Endothelial cell (in vitro differentiated cells): ENCODE results near the gene ATOX1. TPM values are rescaled to one million over a fixed set of nuclear protein-coding genes. Genes with fewer than 3 reads are reported as not detected.

Experiments used
- DNase-seq: peaks from one replicate; pipeline ENCODE4 v3.0.0; 2021; ENCODE audit warnings: low spot score
- H3K27ac Mint-ChIP-seq: one replicate; pipeline ENCODE4 v1.8.0; 2021; ENCODE audit warnings: mixed read lengths, inconsistent platforms; ENCODE audit not compliant: unreplicated experiment
- H3K27me3 Mint-ChIP-seq: one replicate; pipeline ENCODE4 v1.8.0; 2021; ENCODE audit warnings: mild to moderate bottlenecking, moderate library complexity, mixed read lengths, inconsistent platforms; ENCODE audit not compliant: unreplicated experiment
- H3K36me3 Mint-ChIP-seq: one replicate; pipeline ENCODE4 v1.8.0; 2021; ENCODE audit warnings: mild to moderate bottlenecking, low read depth, mixed read lengths, inconsistent platforms; ENCODE audit not compliant: unreplicated experiment
- H3K4me1 Mint-ChIP-seq: one replicate; pipeline ENCODE4 v1.8.0; 2021; ENCODE audit warnings: mild to moderate bottlenecking, mixed read lengths, inconsistent platforms; ENCODE audit not compliant: unreplicated experiment
- H3K4me3 Mint-ChIP-seq: one replicate; pipeline ENCODE4 v1.8.0; 2021; ENCODE audit warnings: mild to moderate bottlenecking, mixed read lengths, inconsistent platforms; ENCODE audit not compliant: unreplicated experiment
- H3K9me3 Mint-ChIP-seq: one replicate; pipeline ENCODE4 v1.8.0; 2021; ENCODE audit warnings: mixed read lengths, inconsistent platforms; ENCODE audit not compliant: unreplicated experiment
- CTCF ChIP-seq: fragments of 200-600 bp; sonication (generic); IDR thresholded peaks from one replicate; pipeline ENCODE4 v1.5.0; 2021; ENCODE audit warnings: antibody characterized with exemption; ENCODE audit not compliant: unreplicated experiment
- total RNA-seq: library from RNA; stranded (reverse); fragmentation: NEBNext Ultra II Directional; extraction: Animal tissue kit (Norgen Biotek cat#: 25700); gene quantifications from one replicate; pipeline ENCODE4 v1.2.1, GENCODE V29; 2021; ENCODE audit not compliant: unreplicated experiment

ATOX1 gene
- total RNA-seq, 1 donor from 2014 or later = 106 TPM

DNA sequence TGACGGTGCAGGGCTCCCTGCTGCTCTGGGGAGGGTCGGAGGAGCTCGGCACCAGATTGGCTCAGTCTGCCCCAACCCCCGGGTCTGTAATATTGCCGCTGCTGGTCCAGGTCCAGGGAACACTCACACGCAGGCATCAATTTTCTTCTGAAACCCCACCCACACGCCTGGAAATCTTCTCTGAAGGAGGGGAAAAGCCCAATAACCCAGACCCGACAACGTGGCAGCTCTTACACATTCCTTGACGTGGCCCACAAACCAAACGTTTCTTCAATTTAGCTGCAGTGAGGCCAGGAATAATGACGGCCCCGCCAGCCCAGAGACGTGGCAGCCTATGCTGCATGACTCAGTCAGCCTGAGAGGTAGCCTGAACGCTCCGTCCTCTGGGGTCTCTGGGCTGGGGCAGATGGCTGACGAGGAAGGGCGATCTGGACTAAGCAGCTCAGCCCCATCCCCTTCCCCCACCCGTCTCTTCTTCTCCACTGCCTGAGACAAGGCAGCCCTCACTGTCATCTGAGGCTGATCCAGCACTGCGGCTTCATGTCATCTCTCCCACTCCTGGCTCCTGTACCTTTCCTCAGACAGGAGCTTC, 61.9 kb downstream of the ATOX1 start:
- no peak for DNase-seq
- Mint-ChIP-seq H3K9me3 (no peaks in the 10 kb centered on the region), H3K27ac (peak overlapping the region; percentile 48), H3K4me3 (no peak overlapping the region), H3K4me1 (peaks cover 7% of the 10 kb centered on the region), H3K36me3 (no peaks in the 10 kb centered on the region), H3K27me3 (peaks cover 7% of the 10 kb centered on the region)
- TF ChIP-seq CTCF = no peak

GRCh38 chr5:151695464-151695863, 63.0 kb downstream of the ATOX1 start:
- Mint-ChIP-seq H3K4me3 (no peak overlapping the region), H3K36me3 (no peaks in the 10 kb centered on the region), H3K27ac (no peak overlapping the region), H3K9me3 (no peaks in the 10 kb centered on the region), H3K4me1 (peaks cover 7% of the 10 kb centered on the region), H3K27me3 (peaks cover 7% of the 10 kb centered on the region)
- DNase-seq = no peak
- no peak for TF ChIP-seq CTCF

- Mint-ChIP-seq H3K36me3 (no peaks in the 10 kb centered on the region), H3K9me3 (no peaks in the 10 kb centered on the region), H3K4me3 (no peak overlapping the region), H3K4me1 (peaks cover 2% of the 10 kb centered on the region), H3K27ac (no peak overlapping the region), H3K27me3 (peaks cover 2% of the 10 kb centered on the region)
- no peak for TF ChIP-seq CTCF
- DNase-seq = no peak
These were observed 64.4 kb downstream of the ATOX1 start for GRCh38 chr5:151694035-151694485.

Other genes with a start within 250 kb of the ATOX1 start
- 0.13 TPM for gene FAT2, start 167.3 kb downstream of the ATOX1 start, total RNA-seq
- gene SPARC, start 71.7 kb downstream of the ATOX1 start, total RNA-seq = 1,214 TPM
- 213 TPM for gene G3BP1, start 13.3 kb upstream of the ATOX1 start, total RNA-seq
- gene GLRA1, start 166.2 kb upstream of the ATOX1 start, total RNA-seq = not detected